ENCODE measurements around the gene SNPH.

SNPH gene

DNA sequence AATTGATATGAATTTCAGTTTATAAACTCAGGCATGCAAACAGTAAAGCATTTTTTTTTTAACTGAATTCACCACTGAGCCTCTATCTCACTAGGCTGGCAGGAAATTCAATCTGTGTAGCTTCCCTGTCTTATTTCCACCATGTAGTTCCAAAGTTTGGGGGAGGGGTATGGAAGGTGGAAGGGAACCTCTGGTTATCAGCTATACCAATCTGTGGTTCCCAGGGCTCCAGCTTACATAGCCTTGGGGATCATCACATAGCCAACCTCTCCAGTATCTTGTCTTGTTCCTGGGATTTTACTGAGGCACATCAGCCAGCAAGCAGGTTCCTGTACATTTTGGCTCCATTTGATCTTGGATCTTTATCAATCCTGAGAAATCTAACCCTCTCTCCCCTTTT is 24.6 kb upstream of the SNPH start:
- Histone ChIP-seq H2AFZ (ENCODE audit: low read length) (no peak overlapping the region), H3K4me1 (ENCODE audit: insufficient read depth, low read length, poor library complexity, severe bottlenecking) (no peaks in the 10 kb centered on the region)

DNA sequence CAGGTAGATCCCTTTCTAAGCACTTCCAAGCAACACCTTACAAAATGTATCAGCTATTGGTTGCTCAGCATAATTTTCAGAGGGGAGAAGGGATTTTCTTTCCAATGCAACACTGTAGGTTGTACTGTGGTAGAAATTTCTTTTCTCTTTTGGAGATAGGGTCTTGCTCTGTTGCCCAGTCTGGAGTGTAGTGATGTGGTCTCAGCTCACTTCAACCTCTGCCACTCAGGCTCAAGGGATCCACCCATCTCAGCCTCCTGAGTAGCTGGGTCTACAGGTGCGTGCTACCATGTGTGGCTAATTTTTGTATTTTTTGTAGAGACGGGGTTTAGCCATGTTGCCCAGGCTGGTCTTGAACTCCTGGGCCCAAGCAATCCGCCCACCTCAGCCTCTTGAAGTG is 24.0 kb upstream of the SNPH start:
- H3K79me2 ChIP-seq (ENCODE audit: insufficient read depth, low read length) = no peaks in the 10 kb centered on the region
- H4K20me1 ChIP-seq (ENCODE audit: insufficient read depth, low read length, poor library complexity, severe bottlenecking) = no peaks in the 10 kb centered on the region
- H3K36me3 ChIP-seq (ENCODE audit: insufficient read depth, low read length) = no peaks in the 10 kb centered on the region
- H3K4me3 ChIP-seq (ENCODE audit: low read length, poor library complexity, severe bottlenecking) = no peak overlapping the region
- no peak overlapping the region for H3K4me2 ChIP-seq (ENCODE audit: low read depth, low read length, poor library complexity, severe bottlenecking)
- H3F3A ChIP-seq (ENCODE audit: low read depth) = no peaks in the 10 kb centered on the region
- H3K9me3 ChIP-seq (ENCODE audit: insufficient read depth, low read depth, low read length) = no peaks in the 10 kb centered on the region
- H2AFZ ChIP-seq (ENCODE audit: low read length) = no peak overlapping the region
- TF ChIP-seq CTCF (conservative IDR thresholded peaks at IDR 0.05; ENCODE audit: low read length) = no peak
- no peak for TF ChIP-seq EZH2phosphoT487 (IDR thresholded peaks at IDR 0.05; ENCODE audit: borderline replicate concordance)
- H3K4me1 ChIP-seq (ENCODE audit: insufficient read depth, low read length, poor library complexity, severe bottlenecking) = no peaks in the 10 kb centered on the region
- H3K9ac ChIP-seq (ENCODE audit: low read depth, low read length, poor library complexity, severe bottlenecking) = no peak overlapping the region
- no peaks in the 10 kb centered on the region for H3K27me3 ChIP-seq (ENCODE audit: insufficient read depth, low read length, poor library complexity, severe bottlenecking)
- no peaks in the 10 kb centered on the region for H3K9me2 ChIP-seq (replicated peaks; ENCODE audit: low read depth, low read length)

More for the DNA sequence above, 24.6 kb upstream of the SNPH start:
- no peaks in the 10 kb centered on the region for H3K27me3 ChIP-seq (ENCODE audit: insufficient read depth, low read length, poor library complexity, severe bottlenecking)
- no peaks in the 10 kb centered on the region for H3K9me2 ChIP-seq (replicated peaks; ENCODE audit: low read depth, low read length)
- no peaks in the 10 kb centered on the region for H3K36me3 ChIP-seq (ENCODE audit: insufficient read depth, low read length)
- no peaks in the 10 kb centered on the region for H3K79me2 ChIP-seq (ENCODE audit: insufficient read depth, low read length)
- TF ChIP-seq CTCF (conservative IDR thresholded peaks at IDR 0.05; ENCODE audit: low read length) = no peak
- no peak for TF ChIP-seq EZH2phosphoT487 (IDR thresholded peaks at IDR 0.05; ENCODE audit: borderline replicate concordance)
- no peaks in the 10 kb centered on the region for H3K9me3 ChIP-seq (ENCODE audit: insufficient read depth, low read depth, low read length)
- H3K9ac ChIP-seq (ENCODE audit: low read depth, low read length, poor library complexity, severe bottlenecking) = no peak overlapping the region
- H4K20me1 ChIP-seq (ENCODE audit: insufficient read depth, low read length, poor library complexity, severe bottlenecking) = no peaks in the 10 kb centered on the region
- no peaks in the 10 kb centered on the region for H3F3A ChIP-seq (ENCODE audit: low read depth)
- no peak overlapping the region for H3K4me3 ChIP-seq (ENCODE audit: low read length, poor library complexity, severe bottlenecking)
- no peak overlapping the region for H3K4me2 ChIP-seq (ENCODE audit: low read depth, low read length, poor library complexity, severe bottlenecking)

GRCh38 chr20:1242530-1242929 is 23.6 kb upstream of the SNPH start:
- Histone ChIP-seq H3K79me2 (ENCODE audit: insufficient read depth, low read length) (no peaks in the 10 kb centered on the region), H3K4me3 (ENCODE audit: low read length, poor library complexity, severe bottlenecking) (no peak overlapping the region), H3F3A (ENCODE audit: low read depth) (no peaks in the 10 kb centered on the region), H4K20me1 (ENCODE audit: insufficient read depth, low read length, poor library complexity, severe bottlenecking) (no peaks in the 10 kb centered on the region), H3K27me3 (ENCODE audit: insufficient read depth, low read length, poor library complexity, severe bottlenecking) (no peaks in the 10 kb centered on the region), H3K9me3 (ENCODE audit: insufficient read depth, low read depth, low read length) (no peaks in the 10 kb centered on the region), H3K4me2 (ENCODE audit: low read depth, low read length, poor library complexity, severe bottlenecking) (no peak overlapping the region), H3K36me3 (ENCODE audit: insufficient read depth, low read length) (no peaks in the 10 kb centered on the region), H3K4me1 (ENCODE audit: insufficient read depth, low read length, poor library complexity, severe bottlenecking) (no peaks in the 10 kb centered on the region), H3K9me2 (replicated peaks; ENCODE audit: low read depth, low read length) (no peaks in the 10 kb centered on the region), H2AFZ (ENCODE audit: low read length) (no peak overlapping the region), H3K9ac (ENCODE audit: low read depth, low read length, poor library complexity, severe bottlenecking) (no peak overlapping the region)
- TF ChIP-seq EZH2phosphoT487 (IDR thresholded peaks at IDR 0.05; ENCODE audit: borderline replicate concordance) = no peak
- no peak for TF ChIP-seq CTCF (conservative IDR thresholded peaks at IDR 0.05; ENCODE audit: low read length)
